ENCODE measurements around the gene PLEKHB1. TPM values are rescaled to one million over a fixed set of nuclear protein-coding genes. Genes with fewer than 3 reads are reported as not detected.

Gene PLEKHB1
- polyA plus RNA-seq, 2 donors: 1.1 to 1.3 TPM

DNA sequence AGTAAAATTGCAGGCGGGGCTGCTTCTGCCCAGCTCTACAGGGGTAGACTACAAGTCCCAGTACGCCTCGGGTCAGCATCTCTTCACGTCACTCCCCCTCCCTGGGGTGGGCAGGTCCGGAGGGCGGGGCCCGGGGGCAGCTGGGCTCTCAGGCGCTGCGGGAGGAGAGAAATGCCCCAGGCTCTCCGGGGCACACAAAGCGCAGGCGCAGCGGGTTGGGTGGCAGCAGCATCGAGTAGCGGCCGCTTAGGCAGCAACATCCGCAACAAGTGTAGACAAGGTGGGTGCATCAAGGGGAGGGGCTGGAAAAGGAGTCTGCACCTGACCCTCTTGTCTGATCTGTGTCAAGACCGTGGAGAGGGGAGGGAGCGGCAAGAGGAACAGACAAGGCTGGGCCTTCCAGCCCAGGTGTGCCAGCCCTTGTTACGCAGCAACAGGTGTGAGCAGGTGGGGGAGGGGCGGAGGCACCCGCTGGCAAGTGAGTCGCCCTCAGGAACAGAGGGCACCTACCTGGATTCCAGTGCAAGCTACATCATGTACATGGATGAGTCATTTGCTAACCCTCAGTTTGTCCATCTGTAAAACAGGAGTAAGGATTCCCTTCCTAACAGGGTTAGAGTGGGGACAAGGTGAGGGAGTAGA, 1.2 kb downstream of the PLEKHB1 start:
- Histone ChIP-seq H3K4me3 (ENCODE audit: low read depth in 1 of 2, low read length in 2 of 2) (peak overlapping the region; percentile 3 to 7), H3K9me3 (ENCODE audit: control insufficient read depth in 2 of 2, insufficient read depth in 1 of 2, low read depth in 1 of 2, low read length in 1 of 2) (no peaks in the 10 kb centered on the region), H3K27me3 (ENCODE audit: control insufficient read depth in 1 of 2, insufficient read depth in 2 of 2, low read length in 2 of 2) (no peaks in the 10 kb centered on the region), H3K27ac (ENCODE audit: low read depth in 2 of 2, low read length in 1 of 2) (no peak overlapping the region), H3K4me1 (ENCODE audit: control insufficient read depth in 2 of 2, insufficient read depth in 2 of 2, low read length in 1 of 2) (peaks cover 4 to 5% of the 10 kb centered on the region in 2 donors), H3K36me3 (ENCODE audit: control insufficient read depth in 2 of 2, insufficient read depth in 2 of 2, low read length in 1 of 2) (no peaks in the 10 kb centered on the region)
- WGBS, 2 donors: 6 to 9% methylated on average over 23 of the region's 23 CpGs

DNA sequence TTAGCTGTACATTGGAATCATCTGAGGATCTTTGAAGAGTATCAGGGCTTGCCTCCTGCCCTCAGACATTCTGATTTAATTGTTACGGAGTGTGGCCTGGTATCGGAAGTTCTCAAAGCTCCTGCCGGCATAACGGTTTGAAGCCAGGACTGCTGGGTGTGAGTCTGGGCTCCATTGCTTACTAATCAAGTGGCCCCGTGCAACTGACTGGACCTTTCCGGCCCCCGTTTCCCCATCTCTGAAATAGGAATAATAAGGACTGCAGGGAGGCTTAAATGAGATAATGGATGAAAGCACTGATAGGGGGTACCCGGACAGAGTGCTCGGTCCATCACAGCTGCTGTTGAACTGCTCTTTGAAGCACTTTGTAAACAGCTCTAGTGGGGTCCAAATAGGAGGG, 1.7 kb downstream of the PLEKHB1 start:
- H3K27me3 ChIP-seq (ENCODE audit: control insufficient read depth in 1 of 2, insufficient read depth in 2 of 2, low read length in 2 of 2): no peaks in the 10 kb centered on the region
- no peak overlapping the region for H3K4me3 ChIP-seq (ENCODE audit: low read depth in 1 of 2, low read length in 2 of 2)
- peaks cover 4 to 5% of the 10 kb centered on the region in 2 donors for H3K4me1 ChIP-seq (ENCODE audit: control insufficient read depth in 2 of 2, insufficient read depth in 2 of 2, low read length in 1 of 2)
- WGBS, 2 donors: 85 to 90% methylated on average over 9 of the region's 9 CpGs
- H3K9me3 ChIP-seq (ENCODE audit: control insufficient read depth in 2 of 2, insufficient read depth in 1 of 2, low read depth in 1 of 2, low read length in 1 of 2): no peaks in the 10 kb centered on the region
- H3K27ac ChIP-seq (ENCODE audit: low read depth in 2 of 2, low read length in 1 of 2): no peak overlapping the region
- no peaks in the 10 kb centered on the region for H3K36me3 ChIP-seq (ENCODE audit: control insufficient read depth in 2 of 2, insufficient read depth in 2 of 2, low read length in 1 of 2)

DNA sequence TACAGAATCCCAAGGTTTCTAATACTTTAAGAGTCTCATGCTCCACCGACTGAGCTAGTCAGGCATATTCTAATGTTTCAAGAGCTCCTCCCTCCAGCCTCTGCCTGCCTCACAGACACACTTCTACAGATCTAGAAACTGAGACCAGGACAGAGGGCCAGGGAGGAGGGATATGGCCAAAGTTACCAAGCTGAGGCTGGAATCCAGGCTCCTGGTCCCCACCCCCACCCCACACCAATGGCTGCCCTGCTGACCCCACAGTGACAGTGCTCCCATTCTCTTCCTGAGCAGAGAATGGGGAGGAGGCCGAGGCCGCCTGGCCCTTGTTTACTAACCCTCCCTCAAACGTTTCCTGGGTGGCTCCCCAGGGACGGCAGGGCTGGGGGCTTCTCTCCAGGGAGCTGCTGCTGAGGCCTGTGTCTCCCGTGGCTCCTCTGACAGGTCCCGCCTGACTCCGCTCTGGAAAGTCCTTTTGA, 2.2 kb downstream of the PLEKHB1 start:
- Histone ChIP-seq H3K9me3 (ENCODE audit: control insufficient read depth in 2 of 2, insufficient read depth in 1 of 2, low read depth in 1 of 2, low read length in 1 of 2) (no peaks in the 10 kb centered on the region), H3K4me1 (ENCODE audit: control insufficient read depth in 2 of 2, insufficient read depth in 2 of 2, low read length in 1 of 2) (peaks cover 4 to 5% of the 10 kb centered on the region in 2 donors), H3K27ac (ENCODE audit: low read depth in 2 of 2, low read length in 1 of 2) (no peak overlapping the region), H3K4me3 (ENCODE audit: low read depth in 1 of 2, low read length in 2 of 2) (no peak overlapping the region), H3K27me3 (ENCODE audit: control insufficient read depth in 1 of 2, insufficient read depth in 2 of 2, low read length in 2 of 2) (no peaks in the 10 kb centered on the region), H3K36me3 (ENCODE audit: control insufficient read depth in 2 of 2, insufficient read depth in 2 of 2, low read length in 1 of 2) (no peaks in the 10 kb centered on the region)
- 61 to 74% methylated on average over 8 of the region's 8 CpGs for WGBS, 2 donors

DNA sequence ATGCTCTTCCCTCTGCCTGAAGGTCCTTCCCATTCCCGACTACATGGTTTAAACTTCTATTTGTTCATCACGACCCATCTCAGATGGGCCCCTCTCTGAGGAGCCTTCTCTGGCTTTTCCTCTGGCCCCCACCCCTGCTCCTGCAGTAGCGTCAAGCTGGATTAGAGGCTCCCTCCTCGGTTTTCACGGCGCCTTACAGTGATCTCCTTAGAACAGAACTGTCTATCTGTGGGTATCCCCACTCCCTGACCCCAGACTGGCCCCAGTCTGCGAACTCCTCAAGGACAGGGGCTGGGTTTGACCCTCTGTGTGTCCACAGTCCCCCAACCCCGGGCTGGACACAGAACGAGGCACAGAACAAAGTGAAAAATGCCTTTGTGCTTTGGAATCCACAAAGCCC, 2.8 kb downstream of the PLEKHB1 start:
- WGBS, 2 donors: 65 to 72% methylated on average over 9 of the region's 9 CpGs
- H3K27ac ChIP-seq (ENCODE audit: low read depth in 2 of 2, low read length in 1 of 2): no peak overlapping the region
- peaks cover 4 to 5% of the 10 kb centered on the region in 2 donors for H3K4me1 ChIP-seq (ENCODE audit: control insufficient read depth in 2 of 2, insufficient read depth in 2 of 2, low read length in 1 of 2)
- no peaks in the 10 kb centered on the region for H3K27me3 ChIP-seq (ENCODE audit: control insufficient read depth in 1 of 2, insufficient read depth in 2 of 2, low read length in 2 of 2)
- H3K36me3 ChIP-seq (ENCODE audit: control insufficient read depth in 2 of 2, insufficient read depth in 2 of 2, low read length in 1 of 2): no peaks in the 10 kb centered on the region
- H3K4me3 ChIP-seq (ENCODE audit: low read depth in 1 of 2, low read length in 2 of 2): no peak overlapping the region
- H3K9me3 ChIP-seq (ENCODE audit: control insufficient read depth in 2 of 2, insufficient read depth in 1 of 2, low read depth in 1 of 2, low read length in 1 of 2): no peaks in the 10 kb centered on the region

DNA sequence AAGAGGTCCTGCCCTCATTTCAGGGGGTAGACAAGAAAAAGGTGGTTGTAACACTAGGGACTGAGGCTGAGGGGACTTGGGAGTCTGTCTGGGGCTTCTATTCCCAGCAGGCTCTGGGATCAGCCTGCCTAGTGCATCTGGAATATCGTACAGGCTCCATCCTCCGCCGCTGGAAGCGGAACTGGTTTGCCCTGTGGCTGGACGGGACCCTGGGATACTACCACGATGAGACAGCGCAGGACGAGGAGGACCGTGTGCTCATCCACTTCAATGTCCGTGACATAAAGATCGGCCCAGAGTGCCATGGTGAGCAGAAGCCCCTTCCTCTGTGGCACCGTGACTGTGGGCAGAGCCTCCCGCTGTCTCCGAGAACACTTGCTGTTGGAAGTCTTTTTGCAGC, 4.0 kb downstream of the PLEKHB1 start:
- Histone ChIP-seq H3K4me1 (ENCODE audit: control insufficient read depth in 2 of 2, insufficient read depth in 2 of 2, low read length in 1 of 2) (peaks cover 4 to 5% of the 10 kb centered on the region in 2 donors), H3K36me3 (ENCODE audit: control insufficient read depth in 2 of 2, insufficient read depth in 2 of 2, low read length in 1 of 2) (no peaks in the 10 kb centered on the region), H3K9me3 (ENCODE audit: control insufficient read depth in 2 of 2, insufficient read depth in 1 of 2, low read depth in 1 of 2, low read length in 1 of 2) (no peaks in the 10 kb centered on the region), H3K27ac (ENCODE audit: low read depth in 2 of 2, low read length in 1 of 2) (no peak overlapping the region), H3K4me3 (ENCODE audit: low read depth in 1 of 2, low read length in 2 of 2) (no peak overlapping the region), H3K27me3 (ENCODE audit: control insufficient read depth in 1 of 2, insufficient read depth in 2 of 2, low read length in 2 of 2) (no peaks in the 10 kb centered on the region)
- 94 to 95% methylated on average over 14 of the region's 14 CpGs for WGBS, 2 donors

DNA sequence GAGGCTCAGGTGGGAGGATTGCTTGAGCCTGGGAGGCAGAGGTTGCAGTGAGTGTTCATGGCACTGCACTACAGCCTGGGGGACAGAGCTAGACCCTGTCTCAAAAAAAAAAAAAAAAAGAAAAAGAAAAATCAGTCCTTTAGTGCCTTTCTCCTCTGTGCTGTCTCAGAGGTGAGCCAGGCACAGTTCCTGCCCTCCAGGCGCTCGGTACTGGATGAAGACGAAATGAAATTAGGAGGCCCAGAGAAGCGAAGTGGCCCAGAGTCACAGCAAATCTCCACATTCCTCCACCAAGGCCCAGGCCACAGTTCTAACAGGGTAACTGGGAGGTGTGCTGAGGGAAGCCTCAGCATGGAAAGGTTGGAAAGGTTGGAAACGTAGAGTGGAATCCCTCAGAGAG, 4.9 kb downstream of the PLEKHB1 start:
- H3K27me3 ChIP-seq (ENCODE audit: control insufficient read depth in 1 of 2, insufficient read depth in 2 of 2, low read length in 2 of 2): no peaks in the 10 kb centered on the region
- H3K27ac ChIP-seq (ENCODE audit: low read depth in 2 of 2, low read length in 1 of 2): no peak overlapping the region
- H3K9me3 ChIP-seq (ENCODE audit: control insufficient read depth in 2 of 2, insufficient read depth in 1 of 2, low read depth in 1 of 2, low read length in 1 of 2): no peaks in the 10 kb centered on the region
- peaks cover 4 to 5% of the 10 kb centered on the region in 2 donors for H3K4me1 ChIP-seq (ENCODE audit: control insufficient read depth in 2 of 2, insufficient read depth in 2 of 2, low read length in 1 of 2)
- no peaks in the 10 kb centered on the region for H3K36me3 ChIP-seq (ENCODE audit: control insufficient read depth in 2 of 2, insufficient read depth in 2 of 2, low read length in 1 of 2)
- WGBS, 2 donors: 91 to 92% methylated on average over 5 of the region's 5 CpGs
- H3K4me3 ChIP-seq (ENCODE audit: low read depth in 1 of 2, low read length in 2 of 2): no peak overlapping the region

DNA sequence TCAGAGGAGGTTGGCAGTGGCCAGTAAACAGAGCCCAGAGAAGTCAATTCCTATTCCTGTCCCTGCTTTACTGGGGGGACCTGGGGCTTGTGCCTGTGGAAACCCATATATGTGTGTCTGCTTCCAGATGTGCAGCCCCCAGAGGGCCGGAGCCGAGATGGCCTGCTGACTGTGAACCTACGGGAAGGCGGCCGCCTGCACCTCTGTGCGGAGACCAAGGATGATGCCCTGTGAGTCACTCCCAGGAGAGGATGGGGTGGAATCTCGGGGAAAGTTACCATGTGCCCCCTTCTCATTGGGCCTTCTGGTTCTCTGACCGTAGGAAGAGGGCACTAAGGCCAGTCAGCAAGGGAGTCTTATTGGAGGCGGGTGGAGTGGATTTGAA, 5.3 kb downstream of the PLEKHB1 start:
- Histone ChIP-seq H3K27ac (ENCODE audit: low read depth in 2 of 2, low read length in 1 of 2) (no peak overlapping the region), H3K27me3 (ENCODE audit: control insufficient read depth in 1 of 2, insufficient read depth in 2 of 2, low read length in 2 of 2) (no peaks in the 10 kb centered on the region)
- 93 to 94% methylated on average over 9 of the region's 9 CpGs for WGBS, 2 donors

DNA sequence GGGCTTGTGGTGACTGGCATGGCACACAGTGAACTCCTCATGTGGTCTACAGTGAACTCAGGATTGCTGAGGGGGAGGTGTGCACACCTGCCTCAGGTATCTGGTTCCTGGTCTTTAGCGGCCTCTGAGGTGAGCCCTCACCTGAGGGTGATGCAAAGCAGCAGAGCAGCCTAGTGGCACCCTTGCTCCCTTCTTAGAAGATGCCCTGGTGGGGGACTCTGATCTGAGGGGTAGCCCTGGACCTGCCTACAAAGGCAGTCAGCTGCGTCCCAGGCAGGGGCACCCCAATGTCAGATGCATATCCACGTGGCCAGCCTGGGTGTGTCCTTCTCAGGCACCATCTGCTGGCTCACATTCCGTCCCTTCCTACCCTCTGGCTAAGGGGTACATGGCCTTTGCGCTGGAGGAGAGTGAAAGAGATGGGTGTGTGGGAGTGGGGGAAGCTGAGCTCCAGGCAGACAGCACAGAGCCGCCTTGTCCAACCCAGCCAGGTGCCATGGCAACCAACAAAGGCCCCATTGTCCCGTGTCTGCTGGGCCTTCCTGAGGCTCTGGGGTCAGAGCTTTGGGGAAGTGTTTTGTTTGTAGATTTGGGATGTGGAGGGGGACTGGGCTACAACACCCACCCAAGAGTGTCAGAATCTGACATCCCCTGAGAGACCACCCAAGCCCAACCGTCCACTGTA, 5.8 kb downstream of the PLEKHB1 start:
- Histone ChIP-seq H3K36me3 (ENCODE audit: control insufficient read depth in 2 of 2, insufficient read depth in 2 of 2, low read length in 1 of 2) (no peaks in the 10 kb centered on the region), H3K4me3 (ENCODE audit: low read depth in 1 of 2, low read length in 2 of 2) (no peak overlapping the region), H3K27ac (ENCODE audit: low read depth in 2 of 2, low read length in 1 of 2) (no peak overlapping the region), H3K27me3 (ENCODE audit: control insufficient read depth in 1 of 2, insufficient read depth in 2 of 2, low read length in 2 of 2) (no peaks in the 10 kb centered on the region), H3K9me3 (ENCODE audit: control insufficient read depth in 2 of 2, insufficient read depth in 1 of 2, low read depth in 1 of 2, low read length in 1 of 2) (no peaks in the 10 kb centered on the region), H3K4me1 (ENCODE audit: control insufficient read depth in 2 of 2, insufficient read depth in 2 of 2, low read length in 1 of 2) (peaks cover 4 to 5% of the 10 kb centered on the region in 2 donors)
- 53 to 68% methylated on average over 8 of the region's 8 CpGs for WGBS, 2 donors

More for the DNA sequence above, 5.3 kb downstream of the PLEKHB1 start:
- Histone ChIP-seq H3K4me3 (ENCODE audit: low read depth in 1 of 2, low read length in 2 of 2) (no peak overlapping the region), H3K9me3 (ENCODE audit: control insufficient read depth in 2 of 2, insufficient read depth in 1 of 2, low read depth in 1 of 2, low read length in 1 of 2) (no peaks in the 10 kb centered on the region), H3K36me3 (ENCODE audit: control insufficient read depth in 2 of 2, insufficient read depth in 2 of 2, low read length in 1 of 2) (no peaks in the 10 kb centered on the region), H3K4me1 (ENCODE audit: control insufficient read depth in 2 of 2, insufficient read depth in 2 of 2, low read length in 1 of 2) (peaks cover 4 to 5% of the 10 kb centered on the region in 2 donors)

DNA sequence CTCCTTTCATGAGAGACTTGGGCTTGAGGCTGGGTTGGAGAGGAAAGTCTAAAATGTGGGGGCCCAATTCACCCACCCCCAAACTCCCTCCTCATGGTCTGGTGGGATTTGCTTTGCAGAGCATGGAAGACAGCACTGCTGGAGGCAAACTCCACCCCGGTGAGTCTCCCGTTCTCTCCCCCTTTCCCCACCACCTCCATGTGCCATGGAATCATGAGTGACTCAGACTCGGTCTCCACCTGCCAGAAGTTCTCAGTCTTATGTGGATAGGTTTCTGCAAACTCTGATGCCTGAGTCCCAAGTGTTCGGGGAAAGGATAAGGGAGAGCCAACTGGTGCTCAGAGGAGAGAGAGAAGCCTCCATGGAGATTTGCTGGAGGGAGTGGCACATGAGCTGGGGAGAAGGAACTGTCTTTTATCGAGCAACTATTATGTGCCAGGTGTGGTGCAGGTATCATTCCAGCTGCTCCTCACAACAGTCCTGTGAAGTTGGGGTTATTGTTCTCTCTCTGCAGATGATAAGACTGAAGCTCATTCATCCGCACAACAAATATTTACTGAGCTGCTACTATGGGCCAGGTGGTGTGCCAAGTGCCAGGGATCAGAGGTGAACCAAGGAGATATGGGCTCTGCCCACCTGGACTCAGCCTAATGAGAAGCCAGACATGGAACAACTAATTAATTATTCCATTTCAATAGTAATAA, 6.6 kb downstream of the PLEKHB1 start:
- Histone ChIP-seq H3K36me3 (ENCODE audit: control insufficient read depth in 2 of 2, insufficient read depth in 2 of 2, low read length in 1 of 2) (no peaks in the 10 kb centered on the region), H3K4me1 (ENCODE audit: control insufficient read depth in 2 of 2, insufficient read depth in 2 of 2, low read length in 1 of 2) (no peaks in the 10 kb centered on the region), H3K9me3 (ENCODE audit: control insufficient read depth in 2 of 2, insufficient read depth in 1 of 2, low read depth in 1 of 2, low read length in 1 of 2) (no peaks in the 10 kb centered on the region), H3K27me3 (ENCODE audit: control insufficient read depth in 1 of 2, insufficient read depth in 2 of 2, low read length in 2 of 2) (no peaks in the 10 kb centered on the region), H3K4me3 (ENCODE audit: low read depth in 1 of 2, low read length in 2 of 2) (no peak overlapping the region), H3K27ac (ENCODE audit: low read depth in 2 of 2, low read length in 1 of 2) (no peak overlapping the region)
- WGBS, 2 donors: 80 to 86% methylated on average over 6 of the region's 6 CpGs
